NT2/D1 (cell line): ENCODE data around the gene NMT2.

ENCODE experiments used
- DNase-seq: peaks from one replicate; pipeline ENCODE4 v3.0.0-alpha.2; 2011; ENCODE audit warnings: low read depth, low spot score
- H3K27me3 ChIP-seq: 2 replicates; pipeline ENCODE4 v1.6.0; 2011; ENCODE audit warnings: mild to moderate bottlenecking; ENCODE audit not compliant: insufficient read length, insufficient read depth
- H3K36me3 ChIP-seq: 2 replicates; pipeline ENCODE4 v1.6.1; 2011; ENCODE audit warnings: mild to moderate bottlenecking, low read length, mixed read lengths; ENCODE audit not compliant: insufficient read depth, insufficient read length
- H3K4me1 ChIP-seq: 2 replicates; pipeline ENCODE4 v1.5.1; 2011; ENCODE audit not compliant: insufficient read depth, insufficient read length
- H3K4me3 ChIP-seq: 2 replicates; pipeline ENCODE4 v1.5.1; 2011; ENCODE audit warnings: low read depth; ENCODE audit not compliant: insufficient read length
- H3K9ac ChIP-seq: 2 replicates; pipeline ENCODE4 v1.6.0; 2011; ENCODE audit warnings: low read depth; ENCODE audit not compliant: insufficient read length
- H3K9me3 ChIP-seq: 2 replicates; pipeline ENCODE4 v1.5.1; 2011; ENCODE audit warnings: mild to moderate bottlenecking, low read length; ENCODE audit not compliant: insufficient read depth
- SUZ12 ChIP-seq: IDR thresholded peaks from 2 replicates; pipeline ENCODE4 v1.6.1; 2011; ENCODE audit not compliant: insufficient read length, insufficient read depth; ENCODE audit errors: extremely low read depth
- YY1 ChIP-seq: IDR thresholded peaks from 2 replicates; pipeline ENCODE4 v1.6.1; 2011; ENCODE audit not compliant: insufficient read length, insufficient read depth
- ZNF274 ChIP-seq: IDR thresholded peaks from 2 replicates; pipeline ENCODE4 v1.6.1; 2011; ENCODE audit warnings: mild to moderate bottlenecking, low read depth, low read length

The NMT2 gene

DNA sequence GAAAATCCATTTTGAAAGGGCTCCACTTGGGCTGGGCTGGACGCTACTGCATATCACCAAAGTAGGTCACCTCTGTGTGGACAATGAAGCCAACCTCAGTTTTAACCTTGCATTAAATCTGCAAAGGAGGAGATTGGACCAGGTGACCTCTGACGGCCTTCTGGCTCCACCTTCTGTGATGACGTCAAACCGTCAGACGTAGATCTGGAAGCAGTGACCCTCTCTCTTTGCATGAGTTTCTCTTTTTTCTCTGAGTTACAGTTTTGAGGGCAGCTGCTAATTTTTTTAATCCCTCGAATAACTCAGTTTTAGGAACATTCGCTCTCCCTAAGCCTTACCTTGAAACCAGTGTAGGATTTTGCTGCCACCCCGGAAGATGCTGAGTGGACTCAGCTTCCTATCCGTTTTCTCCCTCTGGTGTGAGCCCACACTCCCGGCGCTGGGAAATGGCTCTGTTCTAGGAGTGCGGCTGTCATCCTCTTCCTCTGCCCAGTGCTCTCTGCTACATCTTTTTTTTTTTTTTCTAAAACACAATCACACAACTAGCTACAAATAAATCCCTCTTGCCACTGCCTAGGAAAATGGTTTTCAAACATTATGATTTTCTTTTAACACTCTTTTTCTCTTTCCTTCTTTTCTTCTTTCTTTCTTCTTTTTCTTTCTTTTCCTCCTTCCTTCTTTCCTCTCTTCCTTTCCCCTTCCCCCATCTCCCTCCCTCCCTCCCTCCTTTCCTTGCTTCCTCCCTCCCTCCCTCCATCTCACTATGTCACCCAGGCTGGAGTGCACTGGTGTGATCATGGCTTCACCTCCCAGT, 27.7 kb upstream of the NMT2 start:
- Histone ChIP-seq H3K4me3 (no peak overlapping the region), H3K9ac (no peak overlapping the region), H3K27me3 (no peaks in the 10 kb centered on the region), H3K4me1 (no peaks in the 10 kb centered on the region), H3K36me3 (no peaks in the 10 kb centered on the region), H3K9me3 (no peaks in the 10 kb centered on the region)
- DNase-seq: no peak
- no peak for TF ChIP-seq ZNF274
- no peak for TF ChIP-seq SUZ12
- no peak for TF ChIP-seq YY1

DNA sequence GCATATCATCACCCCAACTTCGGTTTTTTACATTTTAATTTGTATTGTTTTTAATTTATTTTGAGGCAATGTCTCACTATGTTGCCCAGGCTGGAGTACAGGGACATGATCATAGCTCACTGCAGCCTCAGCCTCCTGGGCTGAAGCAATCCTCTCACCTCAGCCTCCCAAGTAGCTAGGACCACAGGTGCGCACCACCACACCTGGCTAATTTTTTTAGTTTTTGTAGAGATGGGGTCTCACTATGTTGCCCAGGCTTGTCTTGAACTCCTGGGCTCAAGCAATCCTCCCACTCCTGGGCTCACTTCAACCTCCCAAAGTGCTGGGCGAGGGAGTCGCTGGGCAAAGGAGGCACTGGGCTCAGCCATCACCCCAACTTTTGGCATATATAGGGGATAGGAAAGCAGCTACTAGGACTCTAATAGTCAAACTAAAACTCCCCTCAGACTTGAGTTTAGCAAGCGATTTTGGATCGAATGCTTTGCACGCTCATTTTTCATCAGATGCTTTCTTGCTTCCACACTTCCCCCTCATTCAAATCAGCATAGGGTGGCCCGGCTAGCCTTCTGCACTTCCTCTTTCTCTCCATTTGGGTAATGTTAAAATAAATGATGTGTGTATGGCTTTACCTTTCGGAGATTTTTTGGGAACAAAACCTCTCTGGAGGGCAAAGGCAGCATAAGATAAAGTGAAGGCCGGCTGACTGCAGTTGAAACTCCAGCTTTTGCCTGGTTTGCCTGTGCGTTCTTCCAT, 20.8 kb upstream of the NMT2 start:
- H3K4me1 ChIP-seq: no peaks in the 10 kb centered on the region
- no peak for DNase-seq
- H3K27me3 ChIP-seq: no peaks in the 10 kb centered on the region
- TF ChIP-seq SUZ12 (no peak), ZNF274 (no peak), YY1 (no peak)
- H3K9me3 ChIP-seq: no peaks in the 10 kb centered on the region
- H3K9ac ChIP-seq: no peak overlapping the region
- H3K4me3 ChIP-seq: no peak overlapping the region
- no peaks in the 10 kb centered on the region for H3K36me3 ChIP-seq

DNA sequence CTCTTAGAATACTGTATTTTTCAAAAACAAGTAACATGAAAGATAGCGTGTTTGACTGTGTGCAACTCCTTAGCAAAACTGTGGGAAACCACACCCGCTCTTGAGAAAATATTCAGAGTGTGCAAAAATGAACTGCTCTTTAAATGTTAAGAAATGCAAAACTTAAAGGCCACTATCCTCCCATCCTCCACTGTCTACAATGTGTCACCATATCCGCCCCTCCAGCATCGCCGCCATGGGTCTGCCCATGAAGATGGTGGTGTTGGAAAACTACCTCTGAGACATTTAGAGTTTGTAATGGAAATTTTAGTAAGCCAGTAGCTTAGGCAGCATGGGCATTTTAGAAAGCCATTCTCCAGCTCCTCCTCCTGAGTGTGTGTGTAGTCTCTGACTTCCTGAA, 20.1 kb upstream of the NMT2 start:
- TF ChIP-seq ZNF274 (no peak), SUZ12 (no peak), YY1 (no peak)
- Histone ChIP-seq H3K27me3 (no peaks in the 10 kb centered on the region), H3K4me3 (no peak overlapping the region), H3K9me3 (no peaks in the 10 kb centered on the region), H3K4me1 (no peaks in the 10 kb centered on the region), H3K36me3 (no peaks in the 10 kb centered on the region), H3K9ac (no peak overlapping the region)
- no peak for DNase-seq

DNA sequence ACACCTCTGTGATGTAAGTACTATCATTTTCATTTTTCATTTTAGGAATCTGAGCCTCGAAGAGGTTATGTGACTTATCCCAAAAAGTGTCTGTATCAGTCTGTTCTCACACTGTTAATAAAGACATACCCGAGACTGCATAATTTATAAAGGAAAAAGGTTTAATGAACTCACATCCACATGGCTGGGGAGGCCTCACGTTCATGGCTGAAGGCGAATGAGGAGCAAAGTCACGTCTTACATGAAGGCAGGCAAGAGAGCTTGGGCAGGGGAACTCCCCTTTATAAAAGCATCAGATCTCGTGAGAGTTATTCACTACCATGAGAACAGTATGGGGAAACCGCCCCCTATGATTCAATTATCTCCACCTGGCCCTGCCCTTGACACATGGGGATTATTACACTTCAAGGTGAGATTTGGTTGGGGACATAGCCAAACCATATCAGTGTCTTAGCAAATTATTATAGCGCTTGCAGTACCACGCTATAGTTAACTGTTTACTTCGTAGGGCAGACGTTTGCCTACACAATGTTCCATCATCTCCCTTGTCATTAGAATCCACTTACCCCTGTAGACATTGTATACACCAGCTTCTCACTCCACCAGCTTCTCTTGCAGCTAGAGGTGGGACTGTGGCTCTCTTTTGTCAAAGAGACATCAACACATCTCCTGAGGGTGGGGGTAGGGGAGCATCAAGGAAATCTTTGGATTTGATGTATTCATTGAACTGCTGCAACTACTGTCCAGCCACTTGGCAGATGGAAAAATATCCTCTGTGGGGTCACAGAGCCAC, 15.4 kb upstream of the NMT2 start:
- Histone ChIP-seq H3K9me3 (no peaks in the 10 kb centered on the region), H3K27me3 (no peaks in the 10 kb centered on the region)

DNA sequence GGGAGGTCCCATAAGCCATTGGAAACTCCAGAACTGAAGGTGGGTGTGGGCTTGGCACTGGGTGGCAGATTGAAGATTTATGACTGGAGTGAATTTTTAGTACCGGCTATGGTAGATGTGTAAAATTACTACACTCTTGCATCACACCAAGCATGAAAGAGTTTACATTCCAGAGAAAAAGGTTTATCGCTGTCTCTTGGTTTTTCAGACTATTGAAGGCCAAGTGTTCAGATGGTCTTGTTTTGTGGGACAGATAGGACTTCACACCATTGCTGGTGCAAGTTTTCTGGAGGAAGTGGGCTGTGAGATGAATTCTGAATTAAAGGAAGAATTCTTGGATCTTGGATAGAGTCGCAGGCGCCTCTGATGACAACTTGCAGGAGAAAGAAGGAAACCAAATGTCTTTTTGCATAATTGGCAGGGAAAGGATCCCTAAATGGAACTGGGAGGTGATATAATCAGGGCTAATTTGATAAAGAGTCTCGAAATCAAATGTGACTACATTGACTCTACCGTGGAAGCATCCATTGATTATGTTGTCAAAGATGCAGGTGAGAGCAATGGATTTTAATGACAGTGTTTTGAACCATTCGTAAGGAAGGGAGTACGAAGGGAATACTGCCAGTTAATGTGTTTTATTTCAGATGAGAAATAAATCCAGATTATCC, 14.2 kb upstream of the NMT2 start:
- Histone ChIP-seq H3K4me3 (no peak overlapping the region), H3K9ac (no peak overlapping the region), H3K36me3 (no peaks in the 10 kb centered on the region), H3K27me3 (no peaks in the 10 kb centered on the region), H3K4me1 (no peaks in the 10 kb centered on the region), H3K9me3 (no peaks in the 10 kb centered on the region)
- no peak for DNase-seq
- TF ChIP-seq ZNF274 (no peak), YY1 (no peak)

More for the DNA sequence above, 15.4 kb upstream of the NMT2 start:
- Histone ChIP-seq H3K4me3 (no peak overlapping the region), H3K4me1 (no peaks in the 10 kb centered on the region), H3K36me3 (no peaks in the 10 kb centered on the region), H3K9ac (no peak overlapping the region)
- DNase-seq: no peak
- TF ChIP-seq ZNF274: no peak
- no peak for TF ChIP-seq SUZ12
- TF ChIP-seq YY1: no peak

DNA sequence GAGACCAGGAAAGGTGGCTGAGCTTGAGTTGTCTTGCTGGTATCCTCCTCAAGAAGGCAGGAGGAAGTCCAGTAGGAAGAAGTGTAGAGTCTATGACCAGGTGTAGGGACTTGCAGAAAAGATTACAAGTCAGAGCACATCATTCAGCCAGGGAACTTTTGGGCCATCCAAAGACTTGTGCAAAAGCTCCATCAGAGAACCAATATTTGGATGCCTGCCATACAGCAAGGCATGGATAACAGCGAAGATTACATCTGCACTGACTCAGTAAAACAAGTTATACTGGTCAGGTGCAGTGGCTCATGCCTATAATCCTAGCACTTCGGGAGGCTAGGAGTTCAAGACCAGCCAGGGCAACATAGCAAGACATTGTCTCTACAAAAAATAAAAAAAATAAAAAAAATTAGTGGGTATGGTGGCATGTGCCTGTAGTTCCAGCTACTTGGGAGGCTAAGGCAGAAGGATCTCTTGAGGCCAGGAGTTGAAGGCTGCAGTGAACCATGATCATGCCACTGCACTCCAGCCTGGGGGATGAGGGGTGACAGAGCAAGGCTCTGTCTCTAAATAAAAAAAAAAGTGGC, 13.2 kb upstream of the NMT2 start:
- Histone ChIP-seq H3K4me1 (no peaks in the 10 kb centered on the region), H3K36me3 (no peaks in the 10 kb centered on the region), H3K9me3 (no peaks in the 10 kb centered on the region), H3K27me3 (no peaks in the 10 kb centered on the region), H3K4me3 (no peak overlapping the region), H3K9ac (no peak overlapping the region)
- no peak for TF ChIP-seq SUZ12
- no peak for TF ChIP-seq ZNF274
- TF ChIP-seq YY1: no peak
- no peak for DNase-seq
